B cell (primary cell): ENCODE data around the gene AGAP9. TPM values are rescaled to one million over a fixed set of nuclear protein-coding genes. Genes with fewer than 3 reads are reported as not detected.

Experiments used
- ATAC-seq: fragments of 200-7000 bp; cut with Tn5 transposase; one replicate; pipeline ENCODE4 v1.10.0; 2021; ENCODE audit warnings: low read depth, mild to moderate bottlenecking, moderate number of reproducible peaks, moderate library complexity
- CTCF ChIA-PET: fragments of 350-600 bp; sonication (Branson Sonifier 250); formaldehyde crosslinking; loops from one replicate; lab custom pipeline; 2021; ENCODE audit warnings: antibody characterized with exemption, inconsistent platforms; lab: Charles Lee
- POLR2A ChIA-PET: fragments of 350-600 bp; sonication (Branson Sonifier 250); formaldehyde crosslinking; loops from one replicate; lab custom pipeline; 2021; ENCODE audit warnings: antibody characterized with exemption; lab: Charles Lee
- DNase-seq: peaks from one replicate; pipeline ENCODE4 v3.0.0; 2013
- H2AFZ ChIP-seq: 2 replicates; pipeline ENCODE4 v1.6.1; 2012; ENCODE audit warnings: mild to moderate bottlenecking, low read depth, low read length; ENCODE audit not compliant: insufficient read depth, poor library complexity, severe bottlenecking
- H3K27ac ChIP-seq, 2 donors: 1 replicate in 1 of 2; 2 replicates in 1 of 2; pipeline ENCODE4 v1.5.1; 2012 to 2013; ENCODE audit warnings: low read length in 2 of 2, mild to moderate bottlenecking in 2 of 2, moderate library complexity in 1 of 2
- H3K27me3 ChIP-seq, 4 experiments: fragments of 200-600 bp in 1 of 4; sonication (generic) in 1 of 4; replicated peaks in 1 of 4; 1 replicate in 2 of 4; 2 replicates in 2 of 4; pipeline versions ENCODE4 v1.6.1 to v1.7.0; 2013 to 2016; ENCODE audit warnings: low read length in 3 of 4, mild to moderate bottlenecking in 2 of 4, mixed read lengths in 1 of 4, moderate library complexity in 1 of 4; ENCODE audit not compliant: insufficient read depth in 4 of 4, control insufficient read depth in 3 of 4; ENCODE audit errors: control extremely low read depth in 1 of 4
- H3K36me3 ChIP-seq, 2 experiments: replicated peaks in 1 of 2; 1 replicate in 1 of 2; 2 replicates in 1 of 2; pipeline versions ENCODE4 v1.6.1 to v1.7.1; 2013; ENCODE audit warnings: low read length in 1 of 2; ENCODE audit not compliant: insufficient read depth in 2 of 2, control insufficient read depth in 1 of 2; ENCODE audit errors: control extremely low read depth in 1 of 2, extremely low read depth in 1 of 2
- H3K4me1 ChIP-seq, 2 donors: fragments of 200-600 bp in 1 of 2; sonication (generic) in 1 of 2; 1 replicate in 1 of 2; 2 replicates in 1 of 2; pipeline versions ENCODE4 v1.5.1 to v1.6.1; 2013 to 2017; ENCODE audit warnings: low read length in 2 of 2; ENCODE audit not compliant: control insufficient read depth in 2 of 2, insufficient read depth in 2 of 2
- H3K4me2 ChIP-seq: replicated peaks from 2 replicates; pipeline ENCODE3; 2012; ENCODE audit warnings: mild to moderate bottlenecking, low read depth, low read length; ENCODE audit not compliant: poor library complexity, severe bottlenecking
- H3K4me3 ChIP-seq, 5 experiments: fragments of 200-600 bp in 1 of 5; sonication (generic) in 1 of 5; 1 replicate in 3 of 5; 2 replicates in 2 of 5; pipeline versions ENCODE4 v1.5.1 to v1.7.0; 2011 to 2016; ENCODE audit warnings: low read length in 4 of 5, mild to moderate bottlenecking in 4 of 5, low read depth in 2 of 5, control low read depth in 1 of 5, moderate library complexity in 1 of 5; ENCODE audit not compliant: insufficient read depth in 1 of 5; ENCODE audit errors: control extremely low read depth in 1 of 5, extremely low read depth in 1 of 5
- H3K79me2 ChIP-seq: fragments of 200-600 bp; sonication (generic); one replicate; pipeline ENCODE4 v1.6.0; 2016; ENCODE audit warnings: low read length; ENCODE audit not compliant: control insufficient read depth, insufficient read depth
- H3K9ac ChIP-seq: fragments of 200-600 bp; sonication (generic); 2 replicates; pipeline ENCODE4 v1.6.1; 2017; ENCODE audit warnings: mild to moderate bottlenecking, low read length, moderate library complexity
- H3K9me3 ChIP-seq, 3 donors: one replicate each; pipeline versions ENCODE4 v1.6.1 to v1.7.1; 2013; ENCODE audit warnings: low read length in 2 of 3; ENCODE audit not compliant: control insufficient read depth in 2 of 3, insufficient read depth in 1 of 3; ENCODE audit errors: control extremely low read depth in 1 of 3
- H4K20me1 ChIP-seq: 2 replicates; pipeline ENCODE4 v1.6.0; 2012; ENCODE audit warnings: mild to moderate bottlenecking, low read length; ENCODE audit not compliant: insufficient read depth, control insufficient read depth, poor library complexity, severe bottlenecking
- H3K27ac Mint-ChIP-seq: one replicate; pipeline ENCODE4 v1.8.0; 2021; ENCODE audit warnings: mixed read lengths
- H3K27me3 Mint-ChIP-seq: one replicate; pipeline ENCODE4 v1.8.0; 2021; ENCODE audit warnings: mixed read lengths
- H3K4me1 Mint-ChIP-seq: one replicate; pipeline ENCODE4 v1.8.0; 2021; ENCODE audit warnings: mixed read lengths
- H3K4me3 Mint-ChIP-seq: one replicate; pipeline ENCODE4 v1.8.0; 2021; ENCODE audit warnings: mixed read lengths
- H3K9me3 Mint-ChIP-seq: one replicate; pipeline ENCODE4 v1.8.0; 2022; ENCODE audit warnings: mixed read lengths; ENCODE audit not compliant: insufficient read depth
- EZH2 ChIP-seq: IDR thresholded peaks from 2 replicates; pipeline ENCODE4 v1.6.1; 2012; ENCODE audit warnings: borderline replicate concordance, low read depth, mild to moderate bottlenecking, moderate library complexity, low read length; ENCODE audit not compliant: insufficient read depth, poor library complexity, severe bottlenecking
- WGBS: methylation state at CpG from one replicate; pipeline ENCODE4 v1.1.5; 2013; ENCODE audit warnings: missing lambda C conversion rate; ENCODE audit not compliant: insufficient coverage; 5-methylcytosine and 5-hydroxymethylcytosine counted together
- intact Hi-C: fragments of 100-400 bp; cut with micrococcal nuclease; formaldehyde crosslinking; loops from one replicate; pipeline ENCODE4 v1.10.0; 2022
- polyA plus RNA-seq: library from polyadenylated mRNA; depleted of rRNA; stranded (reverse); fragments of >200 nt; gene quantifications from 2 replicates; pipeline ENCODE4 v1.2.3, GENCODE V29; 2012
- total RNA-seq, 2 donors: library from RNA; stranded (reverse); fragments of 120-200 nt in 1 of 2; gene quantifications; 1 replicate in 1 of 2; 2 replicates in 1 of 2; pipeline versions ENCODE4 v1.2.3 to v1.2.4, GENCODE V29; 2013 to 2022
- TF ChIP-seq, protein P1 (sequence below): fragments of 200-600 bp; IDR thresholded peaks from one replicate; pipeline ENCODE4 v1.8.0; 2022; ENCODE audit warnings: antibody characterized with exemption, mild to moderate bottlenecking

Gene AGAP9
- total and polyA plus RNA-seq, 2 donors (not counting 1 experiment from before 2014, with no cell fraction given) = 6.7 to 16.8 TPM

DNA sequence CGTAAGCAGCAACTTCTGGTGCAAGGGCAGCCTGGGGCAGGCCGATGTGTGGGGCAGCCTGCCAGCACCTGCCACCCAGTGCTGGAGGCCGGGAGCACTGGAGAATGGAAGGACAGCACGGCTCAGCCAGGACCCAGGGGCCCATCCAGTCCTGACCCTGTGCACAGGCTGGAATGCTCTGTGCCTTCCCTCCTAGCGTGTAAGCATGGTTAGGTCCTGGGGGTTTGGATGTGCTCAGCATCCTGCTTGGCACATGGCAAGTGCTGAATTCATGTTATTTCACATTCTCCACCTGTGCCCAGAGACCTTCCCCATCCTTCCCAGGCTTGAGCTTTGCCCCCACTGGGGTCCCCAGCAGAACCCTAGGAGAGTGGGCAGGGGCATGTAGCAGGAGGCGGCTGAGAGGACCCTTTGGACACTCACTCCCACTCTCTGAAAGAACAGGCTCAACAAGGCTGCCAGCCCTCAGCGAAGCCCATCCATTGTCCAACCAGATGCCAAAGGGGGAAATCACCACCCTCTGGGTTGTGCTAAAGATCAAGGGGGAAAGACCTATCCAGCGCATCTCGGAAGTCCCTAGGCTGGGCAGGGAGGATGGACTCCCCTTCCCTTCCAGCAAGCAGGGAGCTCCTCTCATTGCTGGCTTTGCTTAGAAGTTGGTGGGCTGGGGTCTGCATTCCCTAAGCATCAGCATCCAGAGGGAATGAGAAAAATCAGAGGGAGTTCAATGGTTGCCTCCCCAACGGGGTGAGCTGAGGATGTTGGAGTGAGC lies 69.2 kb downstream of the AGAP9 start:
- ATAC-seq (no peak), DNase-seq (no peak)
- Histone ChIP-seq H3K36me3 (no peaks in the 10 kb centered on the region), H3K9ac (no peak overlapping the region), H3K79me2 (no peaks in the 10 kb centered on the region), H3K4me2 (no peak overlapping the region), H3K27me3 (peaks cover 0 to 3% (median 0%) of the 10 kb centered on the region in 4 experiments), H3K9me3 (no peaks in the 10 kb centered on the region), H3K4me3 (no peak overlapping the region), H2AFZ (no peak overlapping the region), H4K20me1 (no peaks in the 10 kb centered on the region), H3K27ac (no peak overlapping the region), H3K4me1 (peaks cover 0 to 7% of the 10 kb centered on the region in 2 donors)
- intact Hi-C loops = no loop called here
- 76% methylated on average over 7 of the region's 10 CpGs for WGBS
- peaks cover 2% of the 10 kb centered on the region for H3K4me1 Mint-ChIP-seq
- ChIA-PET CTCF (no interaction called here), POLR2A (no interaction called here)
- H3K27me3 Mint-ChIP-seq = peaks cover 17% of the 10 kb centered on the region
- no peaks in the 10 kb centered on the region for H3K9me3 Mint-ChIP-seq
- no peak overlapping the region for H3K27ac Mint-ChIP-seq
- TF ChIP-seq EZH2 = no peak
- TF ChIP-seq, protein P1, sequence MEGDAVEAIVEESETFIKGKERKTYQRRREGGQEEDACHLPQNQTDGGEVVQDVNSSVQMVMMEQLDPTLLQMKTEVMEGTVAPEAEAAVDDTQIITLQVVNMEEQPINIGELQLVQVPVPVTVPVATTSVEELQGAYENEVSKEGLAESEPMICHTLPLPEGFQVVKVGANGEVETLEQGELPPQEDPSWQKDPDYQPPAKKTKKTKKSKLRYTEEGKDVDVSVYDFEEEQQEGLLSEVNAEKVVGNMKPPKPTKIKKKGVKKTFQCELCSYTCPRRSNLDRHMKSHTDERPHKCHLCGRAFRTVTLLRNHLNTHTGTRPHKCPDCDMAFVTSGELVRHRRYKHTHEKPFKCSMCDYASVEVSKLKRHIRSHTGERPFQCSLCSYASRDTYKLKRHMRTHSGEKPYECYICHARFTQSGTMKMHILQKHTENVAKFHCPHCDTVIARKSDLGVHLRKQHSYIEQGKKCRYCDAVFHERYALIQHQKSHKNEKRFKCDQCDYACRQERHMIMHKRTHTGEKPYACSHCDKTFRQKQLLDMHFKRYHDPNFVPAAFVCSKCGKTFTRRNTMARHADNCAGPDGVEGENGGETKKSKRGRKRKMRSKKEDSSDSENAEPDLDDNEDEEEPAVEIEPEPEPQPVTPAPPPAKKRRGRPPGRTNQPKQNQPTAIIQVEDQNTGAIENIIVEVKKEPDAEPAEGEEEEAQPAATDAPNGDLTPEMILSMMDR = no peak
- H3K4me3 Mint-ChIP-seq = no peak overlapping the region
